HEK293 (cell line): ENCODE results near the gene DISP3.

Experiments
- CTCF ChIA-PET: fragments of 350-600 bp; formaldehyde crosslinking; extraction: SDS; loops from one replicate; lab custom pipeline; 2021; ENCODE audit warnings: antibody characterized with exemption; lab: Yijun Ruan, JAX
- POLR2A ChIA-PET: fragments of 300-600 bp; formaldehyde crosslinking; extraction: SDS; loops from one replicate; lab custom pipeline; 2020; ENCODE audit warnings: antibody characterized with exemption, inconsistent platforms; lab: Yijun Ruan, JAX
- H3K27ac ChIP-seq: fragments of 200-500 bp; sonication (Bioruptor generic); 2 replicates; pipeline ENCODE4 v1.5.1; 2014; ENCODE audit warnings: low read depth, low read length, control low read depth, inconsistent platforms; ENCODE audit errors: extremely low read depth
- H3K36me3 ChIP-seq, 2 experiments: fragments of 200-500 bp in 1 of 2; sonication (Bioruptor generic) in 1 of 2; 1 replicate in 1 of 2; 2 replicates in 1 of 2; pipeline ENCODE4 v1.5.1; 2014 to 2017; ENCODE audit warnings: inconsistent platforms in 2 of 2, low read length in 2 of 2; ENCODE audit not compliant: control insufficient read depth in 2 of 2, insufficient read depth in 1 of 2
- H3K4me1 ChIP-seq: fragments of 200-500 bp; sonication (Bioruptor generic); 2 replicates; pipeline ENCODE4 v1.5.1; 2014; ENCODE audit warnings: mild to moderate bottlenecking, low read length, inconsistent platforms; ENCODE audit not compliant: control insufficient read depth, insufficient read depth
- H3K4me3 ChIP-seq: 2 replicates; pipeline ENCODE4 v1.5.1; 2011; ENCODE audit warnings: low read depth, mild to moderate bottlenecking, control low read depth, low read length, moderate library complexity
- H3K9me3 ChIP-seq: fragments of 200-500 bp; sonication (Bioruptor generic); 2 replicates; pipeline ENCODE4 v1.5.1; 2014; ENCODE audit warnings: low read depth, low read length, inconsistent platforms; ENCODE audit not compliant: control insufficient read depth, insufficient read depth
- HOXC10 ChIP-seq: sonication (generic); formaldehyde crosslinking; IDR thresholded peaks from 2 replicates; pipeline ENCODE4 v1.8.1; 2023; ENCODE audit warnings: mild to moderate bottlenecking, missing genetic modification reagents
- HOXD13 ChIP-seq: sonication (generic); formaldehyde crosslinking; IDR thresholded peaks from 2 replicates; pipeline ENCODE4 v1.8.0; 2022; ENCODE audit warnings: missing genetic modification reagents, borderline replicate concordance
- KLF1 ChIP-seq: fragments of 450-650 bp; formaldehyde crosslinking; IDR thresholded peaks from 2 replicates; pipeline ENCODE4 v1.5.1; 2016; ENCODE audit warnings: missing biosample characterization, missing genetic modification characterization
- REPIN1 ChIP-seq: fragments of 450-650 bp; formaldehyde crosslinking; IDR thresholded peaks from 2 replicates; pipeline ENCODE4 v1.5.1; 2017; ENCODE audit warnings: missing biosample characterization, missing genetic modification characterization, low read depth
- TCF7L2 ChIP-seq: IDR thresholded peaks from 2 replicates; pipeline ENCODE4 v1.6.1; 2011; ENCODE audit warnings: low read depth, mild to moderate bottlenecking, inconsistent platforms, low read length, moderate library complexity, borderline replicate concordance
- ZBTB17 ChIP-seq: fragments of 450-650 bp; formaldehyde crosslinking; IDR thresholded peaks from 2 replicates; pipeline ENCODE4 v1.5.1; 2016; ENCODE audit warnings: missing biosample characterization, missing genetic modification characterization
- ZBTB48 ChIP-seq: fragments of 450-650 bp; formaldehyde crosslinking; IDR thresholded peaks from 2 replicates; pipeline ENCODE4 v1.5.1; 2016; ENCODE audit warnings: missing biosample characterization, missing genetic modification characterization
- ZNF10 ChIP-seq: fragments of 450-650 bp; formaldehyde crosslinking; IDR thresholded peaks from 2 replicates; pipeline ENCODE4 v1.5.1; 2017; ENCODE audit warnings: missing biosample characterization, missing genetic modification characterization
- ZNF138 ChIP-seq: fragments of 450-650 bp; formaldehyde crosslinking; IDR thresholded peaks from 2 replicates; pipeline ENCODE4 v1.5.1; 2016; ENCODE audit warnings: missing biosample characterization, missing genetic modification characterization, borderline replicate concordance
- ZNF23 ChIP-seq: fragments of 450-650 bp; formaldehyde crosslinking; IDR thresholded peaks from 2 replicates; pipeline ENCODE4 v1.5.1; 2016; ENCODE audit warnings: missing biosample characterization, missing genetic modification characterization, borderline replicate concordance
- ZNF248 ChIP-seq: fragments of 450-650 bp; formaldehyde crosslinking; IDR thresholded peaks from 2 replicates; pipeline ENCODE4 v1.5.1; 2017; ENCODE audit warnings: missing biosample characterization, missing genetic modification characterization
- ZNF658 ChIP-seq: fragments of 450-650 bp; formaldehyde crosslinking; IDR thresholded peaks from 2 replicates; pipeline ENCODE4; 2016; ENCODE audit warnings: missing biosample characterization, missing genetic modification characterization
- TF ChIP-seq, protein P1 (sequence below): fragments of 450-650 bp; formaldehyde crosslinking; IDR thresholded peaks from 2 replicates; pipeline ENCODE4 v1.5.1; 2016; ENCODE audit warnings: missing biosample characterization, missing genetic modification characterization
- TF ChIP-seq, protein P2 (sequence below): fragments of 450-650 bp; formaldehyde crosslinking; IDR thresholded peaks from 2 replicates; pipeline ENCODE4 v1.5.1; 2016; ENCODE audit warnings: missing biosample characterization, missing genetic modification characterization
- TF ChIP-seq, protein P3 (sequence below): fragments of 450-650 bp; formaldehyde crosslinking; IDR thresholded peaks from 2 replicates; pipeline ENCODE4 v1.5.1; 2016; ENCODE audit warnings: missing biosample characterization, missing genetic modification characterization
- TF ChIP-seq, protein P4 (sequence below): fragments of 450-650 bp; formaldehyde crosslinking; IDR thresholded peaks from 2 replicates; pipeline ENCODE4 v1.5.1; 2016; ENCODE audit warnings: missing biosample characterization, missing genetic modification characterization
- TF ChIP-seq, protein P5 (sequence below): fragments of 450-650 bp; formaldehyde crosslinking; IDR thresholded peaks from 2 replicates; pipeline ENCODE4 v1.5.1; 2016; ENCODE audit warnings: missing biosample characterization, missing genetic modification characterization

DISP3 gene

DNA sequence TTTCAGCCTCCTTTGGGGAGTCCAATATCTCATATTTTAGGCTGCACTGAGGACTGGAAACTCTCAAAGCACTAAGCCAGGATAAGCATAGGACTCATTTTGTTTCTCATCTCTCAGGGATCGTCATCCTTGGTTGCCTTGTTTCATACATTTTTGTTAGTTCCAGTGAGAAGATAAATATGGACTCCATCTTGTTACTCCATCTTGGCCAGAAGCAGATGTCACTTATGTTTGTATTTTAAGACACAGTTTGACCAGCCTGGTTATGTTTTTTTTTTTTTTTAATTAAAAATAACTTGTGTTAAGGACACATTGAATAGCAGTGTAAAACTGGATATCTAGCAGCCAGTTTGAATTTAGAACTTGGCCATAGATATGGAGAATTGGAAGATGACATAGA lies 34.7 kb downstream of the DISP3 start:
- ChIA-PET CTCF (no interaction called here), POLR2A (no interaction called here)
- Histone ChIP-seq H3K4me1 (no peaks in the 10 kb centered on the region), H3K27ac (no peak overlapping the region), H3K36me3 (no peaks in the 10 kb centered on the region), H3K9me3 (no peaks in the 10 kb centered on the region), H3K4me3 (no peak overlapping the region)
- no peak for TF ChIP-seq ZNF138 (tag by site-specific recombination)
- TF ChIP-seq ZNF248 = no peak
- no peak for TF ChIP-seq ZBTB17 (tag by site-specific recombination)
- TF ChIP-seq TCF7L2 = no peak
- TF ChIP-seq, protein P1, sequence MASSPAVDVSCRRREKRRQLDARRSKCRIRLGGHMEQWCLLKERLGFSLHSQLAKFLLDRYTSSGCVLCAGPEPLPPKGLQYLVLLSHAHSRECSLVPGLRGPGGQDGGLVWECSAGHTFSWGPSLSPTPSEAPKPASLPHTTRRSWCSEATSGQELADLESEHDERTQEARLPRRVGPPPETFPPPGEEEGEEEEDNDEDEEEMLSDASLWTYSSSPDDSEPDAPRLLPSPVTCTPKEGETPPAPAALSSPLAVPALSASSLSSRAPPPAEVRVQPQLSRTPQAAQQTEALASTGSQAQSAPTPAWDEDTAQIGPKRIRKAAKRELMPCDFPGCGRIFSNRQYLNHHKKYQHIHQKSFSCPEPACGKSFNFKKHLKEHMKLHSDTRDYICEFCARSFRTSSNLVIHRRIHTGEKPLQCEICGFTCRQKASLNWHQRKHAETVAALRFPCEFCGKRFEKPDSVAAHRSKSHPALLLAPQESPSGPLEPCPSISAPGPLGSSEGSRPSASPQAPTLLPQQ (tag by site-specific recombination) = no peak

DNA sequence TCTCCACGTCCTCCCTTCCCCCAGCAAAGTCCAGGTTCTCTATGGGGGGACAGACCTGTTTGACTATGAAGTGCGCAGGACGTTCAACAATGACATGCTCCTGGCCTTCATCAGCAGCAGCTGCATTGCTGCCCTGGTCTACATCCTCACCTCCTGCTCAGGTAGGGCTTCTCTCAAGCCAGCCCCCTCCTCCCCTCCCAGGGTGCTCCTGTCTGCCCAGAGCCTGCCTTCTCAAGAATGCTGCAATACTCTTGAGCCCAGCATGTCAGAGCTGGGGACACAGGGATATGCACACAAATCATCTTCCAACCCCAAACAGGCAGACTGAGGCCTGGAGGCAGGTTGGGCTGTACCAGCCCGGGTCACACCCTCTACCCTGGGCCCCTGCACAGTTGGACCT lies 35.4 kb downstream of the DISP3 start:
- H3K27ac ChIP-seq = no peak overlapping the region
- no peak overlapping the region for H3K4me3 ChIP-seq
- no peaks in the 10 kb centered on the region for H3K9me3 ChIP-seq
- H3K4me1 ChIP-seq = no peaks in the 10 kb centered on the region
- ChIA-PET POLR2A (no interaction called here), CTCF (no interaction called here)
- TF ChIP-seq, protein P2, sequence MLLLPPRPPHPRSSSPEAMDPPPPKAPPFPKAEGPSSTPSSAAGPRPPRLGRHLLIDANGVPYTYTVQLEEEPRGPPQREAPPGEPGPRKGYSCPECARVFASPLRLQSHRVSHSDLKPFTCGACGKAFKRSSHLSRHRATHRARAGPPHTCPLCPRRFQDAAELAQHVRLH (tag by site-specific recombination) = no peak
- TF ChIP-seq, protein P3, sequence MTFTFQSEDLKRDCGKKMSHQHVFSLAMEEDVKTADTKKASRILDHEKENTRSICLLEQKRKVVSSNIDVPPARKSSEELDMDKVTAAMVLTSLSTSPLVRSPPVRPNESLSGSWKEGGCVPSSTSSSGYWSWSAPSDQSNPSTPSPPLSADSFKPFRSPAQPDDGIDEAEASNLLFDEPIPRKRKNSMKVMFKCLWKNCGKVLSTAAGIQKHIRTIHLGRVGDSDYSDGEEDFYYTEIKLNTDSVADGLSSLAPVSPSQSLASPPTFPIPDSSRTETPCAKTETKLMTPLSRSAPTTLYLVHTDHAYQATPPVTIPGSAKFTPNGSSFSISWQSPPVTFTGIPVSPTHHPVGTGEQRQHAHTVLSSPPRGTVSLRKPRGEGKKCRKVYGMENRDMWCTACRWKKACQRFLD (tag by site-specific recombination) = no peak
- TF ChIP-seq ZNF658 (tag by site-specific recombination) (no peak), HOXD13 (CRISPR knock-in tag) (no peak), ZNF10 (tag by site-specific recombination) (no peak), HOXC10 (no peak), REPIN1 (no peak), ZNF23 (tag by site-specific recombination) (no peak), KLF1 (tag by site-specific recombination) (no peak), ZBTB48 (tag by site-specific recombination) (no peak)
- TF ChIP-seq, protein P4, sequence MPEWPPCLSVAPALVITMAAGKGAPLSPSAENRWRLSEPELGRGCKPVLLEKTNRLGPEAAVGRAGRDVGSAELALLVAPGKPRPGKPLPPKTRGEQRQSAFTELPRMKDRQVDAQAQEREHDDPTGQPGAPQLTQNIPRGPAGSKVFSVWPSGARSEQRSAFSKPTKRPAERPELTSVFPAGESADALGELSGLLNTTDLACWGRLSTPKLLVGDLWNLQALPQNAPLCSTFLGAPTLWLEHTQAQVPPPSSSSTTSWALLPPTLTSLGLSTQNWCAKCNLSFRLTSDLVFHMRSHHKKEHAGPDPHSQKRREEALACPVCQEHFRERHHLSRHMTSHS (tag by site-specific recombination) = no peak
- TF ChIP-seq, protein P5, sequence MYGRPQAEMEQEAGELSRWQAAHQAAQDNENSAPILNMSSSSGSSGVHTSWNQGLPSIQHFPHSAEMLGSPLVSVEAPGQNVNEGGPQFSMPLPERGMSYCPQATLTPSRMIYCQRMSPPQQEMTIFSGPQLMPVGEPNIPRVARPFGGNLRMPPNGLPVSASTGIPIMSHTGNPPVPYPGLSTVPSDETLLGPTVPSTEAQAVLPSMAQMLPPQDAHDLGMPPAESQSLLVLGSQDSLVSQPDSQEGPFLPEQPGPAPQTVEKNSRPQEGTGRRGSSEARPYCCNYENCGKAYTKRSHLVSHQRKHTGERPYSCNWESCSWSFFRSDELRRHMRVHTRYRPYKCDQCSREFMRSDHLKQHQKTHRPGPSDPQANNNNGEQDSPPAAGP (tag by site-specific recombination) = no peak
- H3K36me3 ChIP-seq = no peaks in the 10 kb centered on the region
